K562 treated with DMSO at 1 percent for 12 hours (cell line): ENCODE measurements around the gene CNIH3. TPM values are rescaled to one million over a fixed set of nuclear protein-coding genes. Genes with fewer than 3 reads are reported as not detected.

ENCODE experiments used
- total RNA-seq: library from RNA; unstranded; fragments of 300-600 nt; gene quantifications from 2 replicates; pipeline ENCODE4 v1.2.3, GENCODE V29; 2022; ENCODE audit not compliant: insufficient read depth

Gene CNIH3
- total RNA-seq = 2.0 and 2.3 TPM in 2 replicates

DNA sequence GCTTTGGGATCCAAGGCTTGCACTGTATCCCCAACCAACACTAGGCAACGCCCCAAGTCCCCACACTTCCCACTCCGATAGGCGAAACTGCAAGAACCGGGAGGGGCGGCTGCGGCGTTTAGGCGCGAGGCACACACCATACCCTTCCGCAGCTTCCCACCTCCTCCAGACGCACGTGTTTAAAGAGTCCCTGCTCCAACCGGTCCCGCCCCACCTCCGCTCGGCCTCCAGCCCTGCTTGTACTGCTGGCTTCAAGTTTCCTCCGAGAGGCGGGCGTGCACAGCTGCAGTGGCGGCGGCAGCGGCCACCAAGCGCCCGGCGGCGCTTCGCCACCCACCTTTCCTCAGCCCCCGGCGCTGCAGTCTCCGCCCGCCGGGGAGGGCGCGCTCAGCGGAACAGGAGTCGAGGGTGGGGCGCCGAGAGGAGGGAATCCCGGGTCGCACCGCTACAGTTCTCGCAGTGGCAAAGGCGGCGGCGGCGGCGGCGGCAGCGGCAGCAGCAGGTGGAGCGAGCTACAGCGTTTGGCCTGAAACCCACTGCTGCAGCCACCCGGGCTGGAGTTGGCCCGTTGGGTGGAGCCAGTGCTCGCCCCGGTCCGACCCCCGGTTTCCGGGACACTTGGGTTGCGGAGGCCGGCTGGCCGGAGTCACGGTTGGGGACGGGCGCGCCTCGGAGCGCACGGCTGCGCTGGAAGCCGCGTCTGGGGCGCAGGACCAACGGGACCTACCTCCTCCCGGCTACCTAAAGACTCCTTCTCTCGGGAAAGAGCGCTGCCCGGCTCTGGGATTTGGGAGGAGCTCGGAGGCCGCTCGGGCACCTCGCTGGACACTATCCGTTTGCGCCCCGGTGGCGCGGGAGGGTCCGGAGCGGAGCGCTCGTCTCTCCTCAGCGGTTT is at the start of gene CNIH3:
Gene CNIH3, plus strand, starts transcription at position 457 of the 895 bp plus-strand sequence. CDS start 858 bp downstream, outside the sequence.

Other genes with a start within 250 kb of the CNIH3 start
- gene WDR26, start 181.5 kb upstream of the CNIH3 start, total RNA-seq = 16.5 and 73.1 TPM in 2 replicates